ENCODE data around the gene FAM151B.

The FAM151B gene

GRCh38 chr5:80591352-80591751 lies 103.5 kb downstream of the FAM151B start:
- no peak for FAIRE-seq

GRCh38 chr5:80592105-80592504 lies 104.2 kb downstream of the FAM151B start:
- no peak for FAIRE-seq

All from islet of Langerhans (tissue), 1 donor.